Measurements from ENCODE around the gene UNK.

UNK gene

DNA sequence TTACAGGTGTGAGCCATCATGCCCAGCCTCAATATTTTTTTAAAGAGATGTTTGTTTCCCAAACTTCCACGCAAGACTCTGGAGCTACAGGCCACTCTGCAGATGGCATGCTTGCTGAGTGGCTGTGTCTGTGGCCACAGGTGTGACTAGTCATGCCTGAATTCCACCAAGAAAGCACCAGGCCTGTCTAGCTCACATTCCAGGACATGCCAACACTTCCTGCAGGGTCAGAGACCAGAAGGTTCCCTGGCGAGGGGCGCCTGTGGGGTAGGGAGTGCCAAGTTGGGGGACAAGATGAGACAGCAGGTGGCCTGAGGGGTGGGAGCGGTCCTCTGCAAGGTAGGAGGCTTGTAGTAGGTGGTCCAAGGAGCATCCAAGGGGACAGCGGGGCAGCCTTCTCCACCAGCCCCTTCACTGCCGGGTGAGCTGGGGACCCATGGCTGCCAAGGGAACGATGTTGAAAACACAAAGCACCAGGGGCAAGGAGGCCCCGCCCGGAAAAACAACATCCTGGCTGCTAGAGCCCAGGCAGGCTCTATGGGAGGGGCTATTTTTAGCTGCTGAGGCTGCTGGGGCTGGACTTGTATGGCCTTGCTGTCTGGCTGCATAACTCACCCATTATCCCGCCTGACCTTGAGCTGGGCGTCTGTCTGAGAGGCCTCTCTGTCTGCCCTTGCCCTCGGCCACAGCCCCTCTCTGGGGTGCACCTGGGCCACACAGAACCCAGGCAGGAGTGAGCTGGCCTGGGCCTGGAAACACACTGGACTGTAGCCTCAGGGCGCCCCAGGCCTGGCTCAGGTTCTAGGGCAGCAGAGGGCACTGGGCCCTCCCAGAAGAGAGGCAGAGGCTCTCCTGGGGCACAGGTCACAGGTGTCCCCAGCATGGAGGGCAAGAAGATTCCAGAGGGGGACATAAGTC is 88.1 kb downstream of the UNK start:
- TF ChIP-seq, protein P1, sequence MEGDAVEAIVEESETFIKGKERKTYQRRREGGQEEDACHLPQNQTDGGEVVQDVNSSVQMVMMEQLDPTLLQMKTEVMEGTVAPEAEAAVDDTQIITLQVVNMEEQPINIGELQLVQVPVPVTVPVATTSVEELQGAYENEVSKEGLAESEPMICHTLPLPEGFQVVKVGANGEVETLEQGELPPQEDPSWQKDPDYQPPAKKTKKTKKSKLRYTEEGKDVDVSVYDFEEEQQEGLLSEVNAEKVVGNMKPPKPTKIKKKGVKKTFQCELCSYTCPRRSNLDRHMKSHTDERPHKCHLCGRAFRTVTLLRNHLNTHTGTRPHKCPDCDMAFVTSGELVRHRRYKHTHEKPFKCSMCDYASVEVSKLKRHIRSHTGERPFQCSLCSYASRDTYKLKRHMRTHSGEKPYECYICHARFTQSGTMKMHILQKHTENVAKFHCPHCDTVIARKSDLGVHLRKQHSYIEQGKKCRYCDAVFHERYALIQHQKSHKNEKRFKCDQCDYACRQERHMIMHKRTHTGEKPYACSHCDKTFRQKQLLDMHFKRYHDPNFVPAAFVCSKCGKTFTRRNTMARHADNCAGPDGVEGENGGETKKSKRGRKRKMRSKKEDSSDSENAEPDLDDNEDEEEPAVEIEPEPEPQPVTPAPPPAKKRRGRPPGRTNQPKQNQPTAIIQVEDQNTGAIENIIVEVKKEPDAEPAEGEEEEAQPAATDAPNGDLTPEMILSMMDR (IDR thresholded peaks at IDR 0.05; ENCODE audit: low read depth, low read length, missing control alignments), result no peak
- in situ Hi-C loops (cut with HindIII; ENCODE audit: low sequenced_read_pairs), result no loop called here
- DNase-seq (ENCODE audit: low read depth), result no peak
- H3K4me3 ChIP-seq (ENCODE audit: low read depth, low read length), result no peak overlapping the region

DNA sequence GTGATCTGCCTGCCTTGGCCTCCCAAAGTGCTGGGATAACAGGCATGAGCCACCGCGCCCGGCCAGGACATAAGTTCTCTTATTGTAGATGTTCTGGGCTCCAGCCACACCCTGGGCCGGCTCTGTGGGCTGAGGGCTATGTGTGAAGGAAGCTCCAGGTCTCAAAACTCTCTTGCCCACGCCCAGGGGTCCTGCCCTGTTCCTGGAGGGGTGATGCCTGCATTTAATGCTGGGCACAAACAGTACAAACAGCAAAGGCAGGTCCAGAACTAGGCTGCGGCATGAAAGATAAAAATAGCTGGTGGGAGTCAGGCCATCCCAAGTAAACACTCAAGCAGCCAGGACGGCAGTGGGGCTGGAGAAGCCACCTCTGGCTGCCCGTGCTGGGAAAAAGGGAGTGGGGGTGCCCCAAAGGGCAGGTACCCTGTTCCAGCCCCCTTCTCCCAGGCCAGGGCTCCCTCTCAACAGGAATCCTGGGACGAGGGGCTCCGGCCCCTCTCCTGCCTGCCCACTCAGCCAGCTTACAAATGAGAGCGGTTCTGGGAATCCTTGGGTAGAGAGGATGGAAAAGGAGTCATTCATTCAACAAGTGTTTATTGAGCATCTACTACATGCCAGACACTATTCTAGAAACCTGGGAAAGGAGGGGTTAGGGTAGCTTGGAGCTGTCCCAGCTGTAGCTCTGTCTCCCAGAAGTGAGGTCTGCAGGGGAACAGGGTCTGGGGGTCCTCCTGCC is 89.1 kb downstream of the UNK start:
- H3K4me3 ChIP-seq (ENCODE audit: low read depth, low read length), result no peak overlapping the region
- TF ChIP-seq, protein P1 (IDR thresholded peaks at IDR 0.05; ENCODE audit: low read depth, low read length, missing control alignments), result no peak
- in situ Hi-C loops (cut with HindIII; ENCODE audit: low sequenced_read_pairs), result no loop called here
- no peak for DNase-seq (ENCODE audit: low read depth)

DNA sequence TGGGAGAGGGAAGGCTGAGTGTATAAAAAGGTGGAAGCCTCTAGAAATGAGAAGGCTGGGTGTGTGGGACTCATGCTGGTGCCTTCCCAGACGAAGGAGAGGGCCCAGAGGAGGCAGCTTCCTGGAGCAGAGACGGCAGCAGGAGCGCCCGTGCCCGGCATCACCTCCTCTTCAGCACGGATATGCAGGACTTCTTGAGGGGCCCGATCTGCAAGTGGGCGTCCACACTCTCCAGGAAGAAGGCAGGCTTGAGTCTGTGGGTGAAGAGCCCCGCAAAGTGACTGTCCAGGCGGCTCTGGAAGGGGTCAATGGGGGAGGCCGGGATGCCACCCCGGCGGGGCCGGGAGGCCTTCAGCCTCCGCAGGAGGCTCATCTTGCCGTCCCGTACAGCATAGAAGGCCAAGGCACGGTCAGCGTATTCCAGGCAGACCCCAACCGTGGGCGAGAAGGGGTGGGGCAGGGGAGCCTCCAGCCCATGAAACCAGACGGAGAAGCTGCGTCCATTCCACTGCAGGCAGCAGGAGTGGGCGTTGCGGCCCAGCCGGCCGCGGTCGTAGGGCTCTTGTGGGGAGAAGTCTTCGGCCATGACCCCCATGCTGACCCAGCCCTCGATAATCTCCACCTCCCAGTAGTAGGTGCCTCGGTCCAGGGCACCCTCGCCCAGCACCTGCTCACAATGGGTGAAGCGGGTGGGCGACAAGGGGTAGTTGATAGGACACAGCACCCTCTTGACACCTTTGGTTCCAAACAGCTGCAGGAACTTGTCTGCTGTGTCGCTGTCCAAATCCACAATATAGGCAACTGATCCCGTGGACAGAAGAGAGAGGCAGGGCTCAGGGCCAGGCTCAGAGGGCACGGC is 89.9 kb downstream of the UNK start:
- in situ Hi-C loops (cut with HindIII; ENCODE audit: low sequenced_read_pairs), result no loop called here
- TF ChIP-seq, protein P1 (IDR thresholded peaks at IDR 0.05; ENCODE audit: low read depth, low read length, missing control alignments), result no peak
- no peak for DNase-seq (ENCODE audit: low read depth)
- no peak overlapping the region for H3K4me3 ChIP-seq (ENCODE audit: low read depth, low read length)
